SK-N-SH treated with all-trans-retinoic acid at 6 μM for 48 hours (cell line): ENCODE results near the gene AGBL1.

Source experiments
- CREB5 ChIP-seq: fragments of 250-450 bp; sonication (Bioruptor Pico); IDR thresholded peaks from 2 replicates; pipeline ENCODE4 v1.5.1; 2020; ENCODE audit warnings: low read depth, mild to moderate bottlenecking, moderate library complexity
- CSDC2 ChIP-seq: fragments of 250-450 bp; sonication (Bioruptor Pico); IDR thresholded peaks from 2 replicates; pipeline ENCODE4 v1.5.0; 2020; ENCODE audit warnings: mild to moderate bottlenecking, moderate library complexity
- GLIS3 ChIP-seq: fragments of 250-450 bp; sonication (Bioruptor Pico); IDR thresholded peaks from 2 replicates; pipeline ENCODE4 v1.5.0; 2020; ENCODE audit warnings: mild to moderate bottlenecking, moderate library complexity
- TCF4 ChIP-seq: fragments of 250-450 bp; sonication (Bioruptor Pico); IDR thresholded peaks from 2 replicates; pipeline ENCODE4 v1.8.0; 2021; ENCODE audit warnings: mild to moderate bottlenecking, moderate library complexity, borderline replicate concordance

- TF ChIP-seq TCF4: no peak
- TF ChIP-seq GLIS3: no peak
- no peak for TF ChIP-seq CSDC2
- no peak for TF ChIP-seq CREB5 (CRISPR knock-in tag)
Measured at GRCh38 chr15:86796521-86796920, 716.9 kb downstream of the AGBL1 start.
